ENCODE results near the gene EFNB1. TPM values are rescaled to one million over a fixed set of nuclear protein-coding genes. Genes with fewer than 3 reads are reported as not detected.

Gene EFNB1
- total RNA-seq, 1 donor from 2014 or later: 15.1 TPM

- DNase-seq (no peak), ATAC-seq (ENCODE audit: poor library complexity) (no peak)
- intact Hi-C loops (cut with DNase I): loop anchor here (5.0 kb wide), 1 partner anchor 463 kb away; no protein-coding TSS in a partner anchor
Observed at GRCh38 chrX:68824565-68825125, 4.2 kb upstream of the EFNB1 start.

GRCh38 chrX:68826113-68826980 is 2.5 kb upstream of the EFNB1 start:
- DNase-seq (no peak), ATAC-seq (ENCODE audit: poor library complexity) (no peak)
- intact Hi-C loops (cut with DNase I): loop anchor here (2.0 to 5.0 kb wide), 2 partner anchors 234 to 461 kb away; no protein-coding TSS in a partner anchor

GRCh38 chrX:68827256-68827655 is 1.6 kb upstream of the EFNB1 start:
- intact Hi-C loops (cut with DNase I): loop anchor here (2.0 to 5.0 kb wide), 2 partner anchors 234 to 460 kb away; no protein-coding TSS in a partner anchor
- DNase-seq: no peak
- ATAC-seq (ENCODE audit: poor library complexity): no peak

- intact Hi-C loops (cut with DNase I): loop anchor here (2.0 to 5.0 kb wide), 2 partner anchors 233 to 459 kb away; no protein-coding TSS in a partner anchor
- DNase-seq (peak; percentile 90), ATAC-seq (ENCODE audit: poor library complexity) (peak; percentile 62)
Observed at GRCh38 chrX:68827848-68828624, 785 bp upstream of the EFNB1 start.

- peak; percentile 20 for ATAC-seq (ENCODE audit: poor library complexity)
- DNase-seq: no peak
- intact Hi-C loops (cut with DNase I): loop anchor here (5.0 to 10.0 kb wide), 3 partner anchors 65 to 458 kb away; no protein-coding TSS in a partner anchor
Observed at GRCh38 chrX:68829582-68830418, 979 bp downstream of the EFNB1 start.

- intact Hi-C loops (cut with DNase I): loop anchor here (10.0 kb wide), 2 partner anchors 64 to 154 kb away; no protein-coding TSS in a partner anchor
- no peak for DNase-seq
- ATAC-seq (ENCODE audit: poor library complexity): no peak
Observed at GRCh38 chrX:68830419-68831404, 1.9 kb downstream of the EFNB1 start.

GRCh38 chrX:68831405-68832100 is 2.7 kb downstream of the EFNB1 start:
- intact Hi-C loops (cut with DNase I): loop anchor here (10.0 kb wide), 2 partner anchors 63 to 153 kb away; no protein-coding TSS in a partner anchor
- DNase-seq (no peak), ATAC-seq (ENCODE audit: poor library complexity) (no peak)

- DNase-seq (peak; percentile 58), ATAC-seq (ENCODE audit: poor library complexity) (peak; percentile 20)
- intact Hi-C loops (cut with DNase I): loop anchor here (10.0 kb wide), 2 partner anchors 63 to 153 kb away; no protein-coding TSS in a partner anchor
Observed at GRCh38 chrX:68832101-68832416, 3.2 kb downstream of the EFNB1 start.

GRCh38 chrX:68832516-68833447 is 4.0 kb downstream of the EFNB1 start:
- no peak for ATAC-seq (ENCODE audit: poor library complexity)
- no peak for DNase-seq

GRCh38 chrX:68833448-68833805 is 4.6 kb downstream of the EFNB1 start:
- intact Hi-C loops (cut with DNase I): loop anchor here (10.0 kb wide), 2 partner anchors 61 to 151 kb away; no protein-coding TSS in a partner anchor
- no peak for DNase-seq
- no peak for ATAC-seq (ENCODE audit: poor library complexity)

More at GRCh38 chrX:68832516-68833447, 4.0 kb downstream of the EFNB1 start:
- intact Hi-C loops (cut with DNase I): loop anchor here (10.0 kb wide), 2 partner anchors 62 to 152 kb away; no protein-coding TSS in a partner anchor

- DNase-seq: no peak
- no peak for ATAC-seq (ENCODE audit: poor library complexity)
- intact Hi-C loops (cut with DNase I): loop anchor here (10.0 kb wide), 2 partner anchors 61 to 151 kb away; no protein-coding TSS in a partner anchor
Observed at GRCh38 chrX:68833855-68834331, 5.1 kb downstream of the EFNB1 start.

GRCh38 chrX:68834371-68835103 is 5.7 kb downstream of the EFNB1 start:
- intact Hi-C loops (cut with DNase I): loop anchor here (10.0 kb wide), 2 partner anchors 60 to 150 kb away; no protein-coding TSS in a partner anchor
- ATAC-seq (ENCODE audit: poor library complexity) (no peak), DNase-seq (no peak)

GRCh38 chrX:68835104-68835442 is 6.3 kb downstream of the EFNB1 start:
- intact Hi-C loops (cut with DNase I): loop anchor here (10.0 kb wide), 2 partner anchors 60 to 150 kb away; no protein-coding TSS in a partner anchor
- no peak for DNase-seq
- no peak for ATAC-seq (ENCODE audit: poor library complexity)

- intact Hi-C loops (cut with DNase I): loop anchor here (10.0 kb wide), 2 partner anchors 59 to 149 kb away; no protein-coding TSS in a partner anchor
- no peak for DNase-seq
Observed at GRCh38 chrX:68835468-68835867, 6.6 kb downstream of the EFNB1 start.

More at GRCh38 chrX:68835468-68835867, 6.6 kb downstream of the EFNB1 start:
- ATAC-seq (ENCODE audit: poor library complexity): no peak
